Measurements from ENCODE around the gene GRAP.
"Not testable (repeated sequence)": the region's sequence is repeated elsewhere in the genome, so short reads cannot be mapped to it uniquely, and the experiment has no call there.

GRCh38 chr17:19077386-19077785, 30.6 kb upstream of the GRAP start:
- not testable (repeated sequence) for TF ChIP-seq CTCF (IDR thresholded peaks at IDR 0.05; ENCODE audit: low read length); EZH2 (IDR thresholded peaks at IDR 0.05; ENCODE audit: borderline replicate concordance, low read length)

Measured in OCI-LY1 (cell line).